Right lobe of liver (tissue), 4 donors: Measurements from ENCODE around the gene FRMD4A.

Experiments
- POLR2A ChIP-seq: fragments of 450-650 bp; IDR thresholded peaks from one replicate; pipeline ENCODE4 v1.6.1; 2017; ENCODE audit warnings: antibody characterized with exemption, mild to moderate bottlenecking
- TF ChIP-seq, protein P1 (sequence below), 4 donors: fragments of 200-600 bp in 3 of 4; fragments of 450-650 bp in 1 of 4; IDR thresholded peaks; one replicate each; pipeline versions ENCODE4 v1.5.1 to v1.8.0; 2016 to 2022; ENCODE audit warnings: antibody characterized with exemption in 4 of 4, mild to moderate bottlenecking in 2 of 4
- donor health status: DM: no; HTN: no; CAD: no.
- donor health status: DM: no; HTN: no; CAD: no.
- donor health status: DM: no; HTN: yes; CAD: no.

DNA sequence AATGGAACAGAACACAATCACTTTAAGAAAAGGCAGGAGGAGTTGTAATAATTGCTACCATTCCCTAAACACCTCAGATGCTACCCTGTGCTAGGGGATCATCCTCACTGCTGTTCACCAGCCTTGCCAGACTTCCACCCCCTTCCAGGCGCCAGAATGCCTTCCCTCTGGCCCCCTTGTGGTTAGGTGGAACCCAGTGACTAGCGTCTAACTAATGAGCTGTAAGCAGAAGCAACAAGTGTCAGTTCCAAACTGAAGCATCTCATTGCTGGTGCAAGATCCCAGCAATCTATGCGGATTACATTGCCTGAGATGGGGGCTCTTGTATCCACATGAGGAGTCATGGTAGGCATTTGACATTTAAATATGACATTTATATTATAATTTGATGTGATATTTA is 86.6 kb downstream of the FRMD4A start:
- TF ChIP-seq POLR2A: no peak
- TF ChIP-seq, protein P1, sequence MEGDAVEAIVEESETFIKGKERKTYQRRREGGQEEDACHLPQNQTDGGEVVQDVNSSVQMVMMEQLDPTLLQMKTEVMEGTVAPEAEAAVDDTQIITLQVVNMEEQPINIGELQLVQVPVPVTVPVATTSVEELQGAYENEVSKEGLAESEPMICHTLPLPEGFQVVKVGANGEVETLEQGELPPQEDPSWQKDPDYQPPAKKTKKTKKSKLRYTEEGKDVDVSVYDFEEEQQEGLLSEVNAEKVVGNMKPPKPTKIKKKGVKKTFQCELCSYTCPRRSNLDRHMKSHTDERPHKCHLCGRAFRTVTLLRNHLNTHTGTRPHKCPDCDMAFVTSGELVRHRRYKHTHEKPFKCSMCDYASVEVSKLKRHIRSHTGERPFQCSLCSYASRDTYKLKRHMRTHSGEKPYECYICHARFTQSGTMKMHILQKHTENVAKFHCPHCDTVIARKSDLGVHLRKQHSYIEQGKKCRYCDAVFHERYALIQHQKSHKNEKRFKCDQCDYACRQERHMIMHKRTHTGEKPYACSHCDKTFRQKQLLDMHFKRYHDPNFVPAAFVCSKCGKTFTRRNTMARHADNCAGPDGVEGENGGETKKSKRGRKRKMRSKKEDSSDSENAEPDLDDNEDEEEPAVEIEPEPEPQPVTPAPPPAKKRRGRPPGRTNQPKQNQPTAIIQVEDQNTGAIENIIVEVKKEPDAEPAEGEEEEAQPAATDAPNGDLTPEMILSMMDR (IDR thresholded peaks at IDR 0.05): no peak
